A549 (cell line): ENCODE data around the gene CD70. TPM values are rescaled to one million over a fixed set of nuclear protein-coding genes. Genes with fewer than 3 reads are reported as not detected.
A peak's percentile ranks its signal among the peaks of the same experiment; 100 is the strongest.

ENCODE experiments used
- ATAC-seq, 2 experiments: fragments of 200-7000 bp in 1 of 2; fragments of >200 bp in 1 of 2; cut with Nextera tagmentation in 1 of 2; cut with Tn5 transposase in 1 of 2; 3 replicates each; pipeline versions ENCODE4 v1.8.0 to v1.9.1; 2018 to 2020; ENCODE audit warnings: mild to moderate bottlenecking in 1 of 2, moderate library complexity in 1 of 2
- CTCF ChIA-PET: fragments of 300-600 bp; sonication (Branson Sonifier 250); formaldehyde crosslinking; extraction: SDS; loops from one replicate; lab custom pipeline; 2021; ENCODE audit warnings: antibody characterized with exemption, inconsistent platforms; lab: Yijun Ruan, JAX
- POLR2A ChIA-PET: fragments of 350-600 bp; formaldehyde crosslinking; extraction: SDS; loops from one replicate; lab custom pipeline; 2021; ENCODE audit warnings: antibody characterized with exemption, inconsistent platforms; lab: Yijun Ruan, JAX
- DNase-seq, 2 experiments: peaks; one replicate each; pipeline versions ENCODE4 v3.0.0 to v3.0.0-alpha.2; 2011 to 2016; ENCODE audit warnings: low read depth in 1 of 2, low spot score in 1 of 2
- FAIRE-seq: peaks from 2 replicates; lab custom pipeline; 2011; peaks lifted over from hg19 to GRCh38; lab: Jason Lieb, UNC
- H3K27ac ChIP-seq, 2 experiments: fragments of >200 bp; sonication (Bioruptor Twin); formaldehyde crosslinking; 3 replicates each; pipeline ENCODE4 v1.5.1; 2016 to 2017
- H3K4me1 ChIP-seq: fragments of >200 bp; sonication (Bioruptor Twin); formaldehyde crosslinking; 3 replicates; pipeline ENCODE4 v1.6.1; 2016
- H3K4me2 ChIP-seq: fragments of >200 bp; sonication (Bioruptor Twin); formaldehyde crosslinking; 3 replicates; pipeline ENCODE4 v1.6.1; 2016
- H3K4me3 ChIP-seq: fragments of >200 bp; sonication (Bioruptor Twin); formaldehyde crosslinking; 3 replicates; pipeline ENCODE4 v1.5.1; 2016
- H3K9me3 ChIP-seq: fragments of >200 bp; sonication (Bioruptor Twin); formaldehyde crosslinking; 3 replicates; pipeline ENCODE4 v1.6.1; 2016
- CHD2 ChIP-seq: fragments of 150-350 bp; IDR thresholded peaks from 2 replicates; pipeline ENCODE4 v1.6.1; 2014; ENCODE audit warnings: low read length; ENCODE audit not compliant: partially characterized antibody
- EHF ChIP-seq: fragments of 250-450 bp; sonication (Bioruptor Pico); IDR thresholded peaks from 2 replicates; pipeline ENCODE4 v1.5.0; 2020; ENCODE audit warnings: mild to moderate bottlenecking
- ELK1 ChIP-seq: fragments of 150-350 bp; IDR thresholded peaks from 2 replicates; pipeline ENCODE4 v1.6.1; 2014; ENCODE audit warnings: low read depth, mild to moderate bottlenecking, low read length
- EP300 ChIP-seq, 2 experiments: fragments of >200 bp; sonication (Bioruptor Twin); formaldehyde crosslinking; IDR thresholded peaks; 2 replicates in 1 of 2; 3 replicates in 1 of 2; pipeline ENCODE4 v1.6.1; 2016 to 2017
- ESRRA ChIP-seq: fragments of 150-350 bp; IDR thresholded peaks from 2 replicates; pipeline ENCODE4 v1.6.1; 2014; ENCODE audit warnings: mild to moderate bottlenecking, low read length, borderline replicate concordance
- FOSL2 ChIP-seq, 2 experiments: fragments of 450-650 bp in 1 of 2; fragments of >200 bp in 1 of 2; sonication (Bioruptor Twin) in 1 of 2; formaldehyde crosslinking; IDR thresholded peaks; 2 replicates each; pipeline versions ENCODE4 v1.5.0 to v1.6.1; 2016 to 2020; ENCODE audit warnings: mild to moderate bottlenecking in 1 of 2, moderate library complexity in 1 of 2
- GATA3 ChIP-seq: IDR thresholded peaks from 2 replicates; pipeline ENCODE4 v1.6.1; 2012; ENCODE audit warnings: borderline replicate concordance
- HDAC2 ChIP-seq: fragments of 200-600 bp; sonication (generic); IDR thresholded peaks from 2 replicates; pipeline ENCODE4 v1.6.1; 2016
- HES2 ChIP-seq: fragments of >200 bp; sonication (Bioruptor Twin); formaldehyde crosslinking; IDR thresholded peaks from 2 replicates; pipeline ENCODE4 v1.6.1; 2016
- HEYL ChIP-seq: fragments of 250-450 bp; sonication (Bioruptor Pico); IDR thresholded peaks from 2 replicates; pipeline ENCODE4 v1.8.0; 2021; ENCODE audit warnings: mild to moderate bottlenecking, moderate library complexity
- HOXB13 ChIP-seq: fragments of 250-450 bp; sonication (Bioruptor Pico); IDR thresholded peaks from 2 replicates; pipeline ENCODE4 v1.5.0; 2020; ENCODE audit warnings: low read depth, mild to moderate bottlenecking, moderate library complexity
- HOXB5 ChIP-seq: fragments of 250-450 bp; sonication (Bioruptor Pico); IDR thresholded peaks from 2 replicates; pipeline ENCODE4 v1.5.0; 2020; ENCODE audit warnings: mild to moderate bottlenecking, moderate library complexity
- JUNB ChIP-seq: fragments of >200 bp; sonication (Bioruptor Twin); formaldehyde crosslinking; IDR thresholded peaks from 2 replicates; pipeline ENCODE4 v1.6.1; 2016
- KDM5A ChIP-seq: fragments of 200-600 bp; sonication (generic); IDR thresholded peaks from 2 replicates; pipeline ENCODE4 v1.6.1; 2016; ENCODE audit warnings: antibody characterized with exemption, mild to moderate bottlenecking
- MAZ ChIP-seq: fragments of 150-350 bp; IDR thresholded peaks from 2 replicates; pipeline ENCODE4 v1.6.1; 2014; ENCODE audit warnings: antibody characterized with exemption, low read depth, low read length, borderline replicate concordance
- POLR2A ChIP-seq: IDR thresholded peaks from 2 replicates; pipeline ENCODE4 v1.6.1; 2012; ENCODE audit warnings: mild to moderate bottlenecking, low read length
- RCOR1 ChIP-seq: fragments of 150-350 bp; IDR thresholded peaks from 2 replicates; pipeline ENCODE4 v1.6.1; 2014; ENCODE audit warnings: antibody characterized with exemption, low read length, low read depth
- RFX5 ChIP-seq: fragments of 450-650 bp; IDR thresholded peaks from 2 replicates; pipeline ENCODE4 v1.7.1; 2014; ENCODE audit warnings: antibody characterized with exemption, mild to moderate bottlenecking, moderate library complexity
- RNF2 ChIP-seq: fragments of 200-600 bp; sonication (generic); IDR thresholded peaks from 2 replicates; pipeline ENCODE4 v1.6.1; 2016; ENCODE audit warnings: low read depth, mild to moderate bottlenecking, antibody characterized with exemption, moderate library complexity, borderline replicate concordance
- SMC3 ChIP-seq: fragments of >200 bp; sonication (Bioruptor Twin); formaldehyde crosslinking; IDR thresholded peaks from 3 replicates; pipeline ENCODE4 v1.6.1; 2018; ENCODE audit warnings: inconsistent platforms
- TFCP2L1 ChIP-seq: fragments of 250-450 bp; sonication (Bioruptor Pico); IDR thresholded peaks from 2 replicates; pipeline ENCODE4 v1.5.0; 2021; ENCODE audit warnings: mild to moderate bottlenecking
- TP53 ChIP-seq: fragments of 250-450 bp; sonication (Bioruptor Pico); IDR thresholded peaks from 2 replicates; pipeline ENCODE4 v1.5.0; 2021; ENCODE audit warnings: mild to moderate bottlenecking, moderate library complexity
- USF2 ChIP-seq: fragments of 450-650 bp; IDR thresholded peaks from 2 replicates; pipeline ENCODE4 v1.6.1; 2014; ENCODE audit warnings: antibody characterized with exemption
- ZC3H11A ChIP-seq: fragments of 450-650 bp; IDR thresholded peaks from 2 replicates; pipeline ENCODE4 v1.6.1; 2014; ENCODE audit warnings: antibody characterized with exemption, mild to moderate bottlenecking
- ZNF302 ChIP-seq: fragments of 250-450 bp; sonication (Bioruptor Pico); IDR thresholded peaks from 2 replicates; pipeline ENCODE4 v1.9.0; 2021; ENCODE audit warnings: inconsistent platforms, mild to moderate bottlenecking, moderate library complexity
- ZSCAN20 ChIP-seq: fragments of 250-450 bp; sonication (Bioruptor Pico); IDR thresholded peaks from 2 replicates; pipeline ENCODE4 v1.8.0; 2022; ENCODE audit warnings: mild to moderate bottlenecking, moderate library complexity
- WGBS: methylation state at CpG from one replicate; pipeline ENCODE4 v1.1.6; 2017; ENCODE audit errors: missing lambda C conversion rate; 5-methylcytosine and 5-hydroxymethylcytosine counted together
- polyA plus RNA-seq, 4 experiments: library from polyadenylated mRNA; depleted of rRNA in 3 of 4; stranded (reverse); fragments of >200 nt; fragmentation: RNase III in 1 of 4; extraction: RNeasy Plus Mini Kit Qiagen cat#74134 plus additional on column Dnase treatment in 1 of 4; gene quantifications; 2 replicates in 3 of 4; 3 replicates in 1 of 4; pipeline ENCODE4 v1.2.3, GENCODE V29; 2011 to 2017

The CD70 gene
- polyA plus RNA-seq, 2 of the 4 experiments (the other 2 are of a cell fraction), result 7.7 to 35.7 TPM

DNA sequence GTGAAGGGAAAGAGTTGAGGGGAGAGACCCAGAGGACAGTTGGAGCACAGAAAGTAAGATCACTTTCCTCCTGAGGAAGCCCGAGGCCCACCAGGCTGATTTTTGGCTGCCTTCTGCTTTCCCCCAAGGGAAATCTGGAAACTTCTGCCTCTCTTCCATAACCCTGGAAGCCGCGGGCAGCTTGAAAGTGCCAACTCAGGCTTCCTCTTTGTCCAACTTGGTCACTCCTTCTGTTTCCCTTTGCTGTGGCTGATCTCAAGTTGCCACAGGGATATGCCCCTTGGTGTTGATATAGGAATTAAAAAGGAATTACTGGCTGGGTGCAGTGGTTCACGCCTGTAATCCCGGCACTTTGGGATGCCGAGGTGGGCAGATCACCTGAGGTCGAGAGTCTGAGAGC is 5.7 kb upstream of the CD70 start (continued):
- TF ChIP-seq CHD2 (no peak), EP300 (IDR thresholded peaks at IDR 0.05) (no peak)

GRCh38 chr19:6593651-6594416 is 2.9 kb upstream of the CD70 start:
- DNase-seq (no peak), FAIRE-seq (no peak), ATAC-seq (no peak)
- Histone ChIP-seq H3K4me1 (peaks cover 4% of the 10 kb centered on the region; the same call in 2 of the 3 replicates), H3K9me3 (no peaks in the 10 kb centered on the region), H3K4me3 (no peak overlapping the region), H3K27ac (no peak overlapping the region), H3K4me2 (no peak overlapping the region)
- WGBS, result 64% methylated on average over 11 of the region's 11 CpGs
- POLR2A ChIA-PET, result no interaction called here
- TF ChIP-seq EHF (CRISPR knock-in tag) (no peak), SMC3 (no peak), POLR2A (no peak), RFX5 (no peak), ZNF302 (no peak), HDAC2 (no peak), ZC3H11A (no peak), HOXB5 (CRISPR knock-in tag) (no peak), JUNB (no peak), ESRRA (no peak), HES2 (no peak), GATA3 (no peak), FOSL2 (IDR thresholded peaks at IDR 0.05) (no peak), FOSL2 (CRISPR knock-in tag; IDR thresholded peaks at IDR 0.05) (no peak), USF2 (no peak), HEYL (CRISPR knock-in tag) (no peak)
- CTCF ChIA-PET, result interaction anchor here (0.6 to 1.4 kb wide), 2 partner anchors 10 to 38 kb away, joined by 3 read pairs; no protein-coding TSS in a partner anchor

DNA sequence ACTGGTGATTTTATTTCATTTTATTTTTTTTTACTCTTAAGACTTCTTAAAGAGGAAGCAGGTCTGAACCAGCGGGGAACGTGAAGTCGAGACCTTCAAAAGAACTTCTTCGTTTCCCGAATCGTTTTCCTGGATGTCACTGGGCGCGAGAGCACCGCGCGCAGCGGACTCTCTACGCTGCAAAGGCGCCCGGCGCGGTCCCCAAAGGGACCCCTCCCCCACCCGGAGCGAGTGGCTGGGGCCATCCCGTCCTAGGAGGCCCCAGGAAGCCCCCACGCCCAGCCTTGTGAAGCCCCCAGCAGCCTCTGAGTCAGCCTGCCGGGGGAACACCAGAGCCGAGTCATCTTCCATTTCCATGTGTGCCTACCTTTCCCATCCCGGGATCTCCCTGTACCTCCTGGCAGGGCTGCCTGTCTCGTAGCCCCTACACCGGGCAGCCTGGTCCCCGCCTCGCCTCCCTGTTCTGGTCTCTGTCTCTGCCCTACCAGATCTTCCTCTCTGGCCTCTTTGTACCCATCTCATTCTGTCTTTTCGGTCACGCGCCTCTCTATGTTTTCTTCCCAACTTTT is 608 bp downstream of the CD70 start:
- Histone ChIP-seq H3K4me1 (peaks cover 4% of the 10 kb centered on the region; the same call in 2 of the 3 replicates), H3K27ac (peak overlapping the region; percentile 62 to 87), H3K4me2 (peak overlapping the region; percentile 94), H3K4me3 (peak overlapping the region; percentile 51), H3K9me3 (no peaks in the 10 kb centered on the region)
- 27% methylated on average over 25 of the region's 31 CpGs for WGBS
- peak; percentile 48 to 70 for ATAC-seq
- no peak for FAIRE-seq
- peak in 1 of 2 experiments; percentile 23 for DNase-seq
- TF ChIP-seq ZSCAN20 (no peak), ZNF302 (no peak), RFX5 (no peak), KDM5A (no peak), HES2 (no peak), RCOR1 (no peak), RNF2 (no peak), ELK1 (no peak), TFCP2L1 (CRISPR knock-in tag) (no peak), TP53 (CRISPR knock-in tag) (no peak), MAZ (no peak), FOSL2 (IDR thresholded peaks at IDR 0.05) (no peak), FOSL2 (CRISPR knock-in tag; IDR thresholded peaks at IDR 0.05) (no peak), HOXB13 (CRISPR knock-in tag) (no peak)
- ChIA-PET POLR2A (interaction anchor here (1.0 kb wide), 1 partner anchor 60 kb away, joined by 3 read pairs; the partner anchor contains the start of gene TNFSF9), CTCF (no interaction called here)
